GM21515 (cell line): Measurements from ENCODE around the gene FPR3.
"Not testable (repeated sequence)": the region's sequence is repeated elsewhere in the genome, so short reads cannot be mapped to it uniquely, and the experiment has no call there.

Experiments used
- ATAC-seq: cut with Tn5 transposase; IDR thresholded peaks from one replicate; pipeline ENCODE4 v1.9.1; 2021; ENCODE audit not compliant: unreplicated experiment

FPR3 gene

GRCh38 chr19:51794885-51795490 is at the start of gene FPR3:
TSS of gene FPR3 (plus strand) at chr19:51795157. CDS start at chr19:51823749, 28,592 bp downstream.
- no peak for ATAC-seq

GRCh38 chr19:51746731-51747130 is 48.2 kb upstream of the FPR3 start:
- no peak for ATAC-seq

- ATAC-seq, result no peak
Observed at GRCh38 chr19:51749979-51750378, 45.0 kb upstream of the FPR3 start.

GRCh38 chr19:51750400-51751094 is 44.4 kb upstream of the FPR3 start:
- ATAC-seq, result no peak

- ATAC-seq, result no peak
Observed at GRCh38 chr19:51751655-51752054, 43.3 kb upstream of the FPR3 start, which contains the start of gene FPR1. TSS of gene FPR1 (minus strand) at chr19:51751878. CDS start at chr19:51746994, 4,884 bp downstream.

GRCh38 chr19:51754109-51754508 is 40.8 kb upstream of the FPR3 start:
- no peak for ATAC-seq

- no peak for ATAC-seq
Observed at GRCh38 chr19:51754770-51755169, 40.2 kb upstream of the FPR3 start.

- ATAC-seq, result no peak
Observed at GRCh38 chr19:51755571-51755970, 39.4 kb upstream of the FPR3 start.

GRCh38 chr19:51760697-51761356 is 34.1 kb upstream of the FPR3 start, which contains the start of gene FPR2:
TSS of gene FPR2 (plus strand) at chr19:51761180. CDS start at chr19:51768659, 7,479 bp downstream.
- ATAC-seq, result no peak

- no peak for ATAC-seq
Observed at GRCh38 chr19:51761696-51762095, 33.3 kb upstream of the FPR3 start.

GRCh38 chr19:51765086-51765485 is 29.9 kb upstream of the FPR3 start:
- ATAC-seq, result no peak

GRCh38 chr19:51766461-51766860 is 28.5 kb upstream of the FPR3 start:
- ATAC-seq, result no peak

GRCh38 chr19:51771376-51772130 is 23.4 kb upstream of the FPR3 start:
- ATAC-seq, result no peak

- no peak for ATAC-seq
Observed at GRCh38 chr19:51772977-51773376, 22.0 kb upstream of the FPR3 start.

- not testable (repeated sequence) for ATAC-seq
Observed at GRCh38 chr19:51776561-51776960, 18.4 kb upstream of the FPR3 start.

GRCh38 chr19:51777570-51778462 is 17.1 kb upstream of the FPR3 start:
- no peak for ATAC-seq

GRCh38 chr19:51779181-51779580 is 15.8 kb upstream of the FPR3 start:
- ATAC-seq, result no peak

GRCh38 chr19:51779703-51780102 is 15.3 kb upstream of the FPR3 start:
- no peak for ATAC-seq

- ATAC-seq, result no peak
Observed at GRCh38 chr19:51780270-51780669, 14.7 kb upstream of the FPR3 start.

- no peak for ATAC-seq
Observed at GRCh38 chr19:51781999-51782398, 13.0 kb upstream of the FPR3 start.
